BE2C (cell line): ENCODE results near the gene ECI2.
A peak's percentile ranks its signal among the peaks of the same experiment; 100 is the strongest.

ENCODE experiments used
- DNase-seq: peaks from one replicate; pipeline ENCODE4 v3.0.0-alpha.2; 2020
- H3K27me3 ChIP-seq: fragments of 250-450 bp; sonication (Bioruptor Pico); 2 replicates; pipeline ENCODE4 v1.5.1; 2020; ENCODE audit warnings: mild to moderate bottlenecking
- H3K36me3 ChIP-seq: fragments of 250-450 bp; sonication (Bioruptor Pico); 2 replicates; pipeline ENCODE4 v1.5.1; 2020; ENCODE audit warnings: mild to moderate bottlenecking
- H3K4me1 ChIP-seq: fragments of 250-450 bp; sonication (Bioruptor Pico); 2 replicates; pipeline ENCODE4 v1.5.1; 2020
- H3K4me3 ChIP-seq: 2 replicates; pipeline ENCODE4 v1.5.1; 2011; ENCODE audit warnings: low read depth, low read length
- H3K9me3 ChIP-seq: fragments of 250-450 bp; sonication (Bioruptor Pico); 2 replicates; pipeline ENCODE4 v1.5.1; 2020
- CTCF ChIP-seq: IDR thresholded peaks from 2 replicates; pipeline ENCODE4 v1.5.1; 2012; ENCODE audit warnings: mild to moderate bottlenecking, low read depth, low read length

ECI2 gene

GRCh38 chr6:4155848-4156466 lies 20.6 kb upstream of the ECI2 start:
- TF ChIP-seq CTCF, result peak; percentile 88
- no peaks in the 10 kb centered on the region for H3K36me3 ChIP-seq
- H3K27me3 ChIP-seq, result peaks cover 29% of the 10 kb centered on the region
- H3K4me3 ChIP-seq, result no peak overlapping the region
- peak; percentile 73 for DNase-seq
- H3K4me1 ChIP-seq, result no peaks in the 10 kb centered on the region
- H3K9me3 ChIP-seq, result no peaks in the 10 kb centered on the region

DNA sequence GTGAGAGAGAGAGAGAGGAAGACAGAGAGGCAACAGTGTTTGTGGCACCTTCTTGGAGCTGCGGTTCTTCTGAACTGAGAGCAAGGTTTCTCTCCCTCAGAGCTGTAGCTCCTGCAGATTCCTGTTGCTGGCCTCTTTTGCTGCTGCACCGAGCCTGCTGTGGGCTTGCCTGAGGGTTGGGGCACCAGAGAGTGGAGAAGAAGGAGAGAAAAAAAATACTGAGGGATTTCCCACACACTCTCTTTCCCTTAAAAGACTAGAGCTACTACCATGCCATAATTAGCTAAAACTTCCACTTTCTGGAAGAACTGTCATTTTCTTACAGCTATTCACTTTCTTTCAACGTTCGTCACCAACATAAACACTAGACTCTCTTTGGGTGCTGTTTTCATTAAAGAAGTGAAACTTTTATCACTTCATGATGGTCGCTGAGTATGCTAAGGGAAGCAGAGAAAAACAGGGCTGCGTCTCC lies 18.2 kb upstream of the ECI2 start:
- DNase-seq, result no peak
- H3K4me1 ChIP-seq, result no peaks in the 10 kb centered on the region
- H3K27me3 ChIP-seq, result peaks cover 20% of the 10 kb centered on the region
- no peak for TF ChIP-seq CTCF
- no peaks in the 10 kb centered on the region for H3K36me3 ChIP-seq
- H3K4me3 ChIP-seq, result no peak overlapping the region
- no peaks in the 10 kb centered on the region for H3K9me3 ChIP-seq

DNA sequence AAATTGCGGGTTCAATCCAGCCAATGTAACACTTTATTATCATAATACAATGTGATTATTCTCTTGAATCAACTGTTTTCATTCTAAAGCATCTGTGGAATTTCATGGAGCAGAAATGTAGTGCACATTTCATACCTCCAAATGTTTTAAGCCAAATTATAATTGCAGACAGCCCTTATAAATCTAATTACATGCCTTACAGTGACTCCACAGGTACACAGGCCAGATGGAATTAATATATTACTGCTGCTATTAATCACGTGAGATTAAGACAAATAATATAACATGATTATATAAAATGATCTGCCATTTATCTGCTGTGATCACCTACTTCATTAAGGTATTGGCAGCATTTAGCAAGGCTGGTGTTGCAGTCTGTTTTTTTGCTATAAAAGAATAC lies 9.7 kb upstream of the ECI2 start:
- no peak for DNase-seq
- peaks cover 3% of the 10 kb centered on the region for H3K27me3 ChIP-seq
- no peaks in the 10 kb centered on the region for H3K9me3 ChIP-seq
- no peak overlapping the region for H3K4me3 ChIP-seq
- no peaks in the 10 kb centered on the region for H3K36me3 ChIP-seq
- no peak for TF ChIP-seq CTCF
- H3K4me1 ChIP-seq, result no peaks in the 10 kb centered on the region

DNA sequence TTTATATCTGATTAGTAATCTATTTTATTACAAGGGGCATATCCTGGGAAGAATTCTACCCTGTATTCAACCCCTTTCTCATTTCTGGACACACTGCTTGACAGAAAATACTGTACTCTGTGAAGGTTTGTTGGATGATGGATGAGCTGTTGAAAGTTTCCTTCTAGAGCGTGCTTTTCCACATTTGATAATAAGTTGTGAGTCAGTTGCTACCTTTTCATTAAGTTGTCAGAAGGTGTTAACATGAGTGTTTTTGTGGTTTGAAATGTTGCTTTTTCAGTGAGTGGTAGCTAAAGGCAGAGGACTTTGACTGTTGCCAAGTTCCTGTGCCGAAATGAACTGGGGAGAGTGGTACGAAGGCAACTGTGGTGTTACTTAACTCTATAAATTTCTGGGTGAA lies 3.9 kb upstream of the ECI2 start:
- no peak for TF ChIP-seq CTCF
- Histone ChIP-seq H3K9me3 (no peaks in the 10 kb centered on the region), H3K36me3 (no peaks in the 10 kb centered on the region), H3K4me3 (no peak overlapping the region), H3K27me3 (peaks cover 24% of the 10 kb centered on the region), H3K4me1 (no peaks in the 10 kb centered on the region)
- DNase-seq, result no peak

DNA sequence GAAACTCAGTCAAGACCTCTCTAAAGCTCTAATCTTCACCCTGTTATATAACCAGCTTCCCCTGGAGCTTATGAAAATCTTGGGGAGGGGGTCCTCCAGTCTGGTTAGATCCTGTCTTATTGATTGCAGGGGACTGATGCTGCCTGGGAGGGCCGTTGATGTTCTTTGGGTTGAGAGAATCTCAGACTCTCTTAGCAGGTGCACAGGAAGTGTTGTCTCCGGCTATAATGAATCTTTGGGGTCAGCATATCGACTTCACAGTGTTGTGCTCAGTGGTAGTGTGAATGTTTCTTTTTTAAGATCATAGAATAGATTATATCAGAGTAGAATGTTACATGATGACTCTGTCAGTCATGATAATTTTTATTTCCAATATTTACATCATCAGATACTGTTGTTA lies 2.8 kb upstream of the ECI2 start:
- no peak for DNase-seq
- H3K27me3 ChIP-seq, result peaks cover 25% of the 10 kb centered on the region
- H3K4me3 ChIP-seq, result no peak overlapping the region
- no peaks in the 10 kb centered on the region for H3K9me3 ChIP-seq
- H3K36me3 ChIP-seq, result no peaks in the 10 kb centered on the region
- TF ChIP-seq CTCF, result no peak
- H3K4me1 ChIP-seq, result no peaks in the 10 kb centered on the region

GRCh38 chr6:4136354-4136831 lies 1.0 kb upstream of the ECI2 start:
- H3K27me3 ChIP-seq, result peaks cover 25% of the 10 kb centered on the region
- no peaks in the 10 kb centered on the region for H3K4me1 ChIP-seq
- no peaks in the 10 kb centered on the region for H3K9me3 ChIP-seq
- DNase-seq, result no peak
- peak overlapping the region; percentile 66 for H3K4me3 ChIP-seq
- no peaks in the 10 kb centered on the region for H3K36me3 ChIP-seq
- no peak for TF ChIP-seq CTCF
